IMR-90 (cell line): ENCODE measurements around the gene TNK2. TPM values are rescaled to one million over a fixed set of nuclear protein-coding genes. Genes with fewer than 3 reads are reported as not detected.

Source experiments
- ATAC-seq: fragments of 200-7000 bp; cut with Tn5 transposase; 2 replicates; pipeline ENCODE4 v1.9.1; 2020; ENCODE audit warnings: low read depth, mild to moderate bottlenecking, moderate library complexity
- BruUV-seq: library from RNA; stranded (reverse); fragments of 400-500 nt; replicated peaks from 2 replicates; lab custom pipeline; 2021; lab: Mats Ljungman, UMichigan
- CTCF ChIA-PET: fragments of 300-600 bp; formaldehyde crosslinking; extraction: SDS; loops from one replicate; lab custom pipeline; 2021; ENCODE audit warnings: antibody characterized with exemption; lab: Yijun Ruan, JAX
- POLR2A ChIA-PET: fragments of 300-600 bp; sonication (Branson Sonifier 250); formaldehyde crosslinking; loops from one replicate; lab custom pipeline; 2022; ENCODE audit warnings: antibody characterized with exemption; ENCODE audit not compliant: unreplicated experiment; lab: Charles Lee
- DNase-seq: peaks from one replicate; pipeline ENCODE4 v3.0.0; 2013
- H2AFZ ChIP-seq: replicated peaks from 2 replicates; pipeline ENCODE3; 2013; ENCODE audit warnings: low read length, mild to moderate bottlenecking; ENCODE audit not compliant: poor library complexity
- H2AK5ac ChIP-seq: 2 replicates; pipeline ENCODE4 v1.6.1; 2013; ENCODE audit warnings: low read depth, low read length, inconsistent platforms
- H2AK9ac ChIP-seq: replicated peaks from 2 replicates; pipeline ENCODE3; 2013; ENCODE audit warnings: mild to moderate bottlenecking, low read depth, low read length, moderate library complexity; ENCODE audit not compliant: poor library complexity
- H2BK120ac ChIP-seq: 2 replicates; pipeline ENCODE4 v1.6.1; 2013; ENCODE audit warnings: low read depth, low read length, inconsistent platforms
- H2BK15ac ChIP-seq: 3 replicates; pipeline ENCODE4 v1.6.1; 2013; ENCODE audit warnings: low read depth, low read length, inconsistent platforms
- H2BK20ac ChIP-seq: 2 replicates; pipeline ENCODE4 v1.6.1; 2013; ENCODE audit warnings: low read depth, mild to moderate bottlenecking, inconsistent platforms, low read length, moderate library complexity
- H2BK5ac ChIP-seq: 2 replicates; pipeline ENCODE4 v1.6.1; 2013; ENCODE audit warnings: mild to moderate bottlenecking, low read depth, low read length, inconsistent platforms; ENCODE audit not compliant: poor library complexity, severe bottlenecking
- H3K14ac ChIP-seq: replicated peaks from 2 replicates; pipeline ENCODE4 v1.6.1; 2013; ENCODE audit warnings: low read depth, low read length, inconsistent platforms
- H3K18ac ChIP-seq: 2 replicates; pipeline ENCODE4 v1.6.1; 2013; ENCODE audit warnings: low read depth, low read length, control low read depth
- H3K23ac ChIP-seq: 2 replicates; pipeline ENCODE4 v1.6.1; 2013; ENCODE audit warnings: low read depth, low read length, inconsistent platforms
- H3K27ac ChIP-seq: 2 replicates; pipeline ENCODE4 v1.5.1; 2013; ENCODE audit warnings: mild to moderate bottlenecking, control low read depth, low read length; ENCODE audit not compliant: insufficient read depth
- H3K27me3 ChIP-seq: 2 replicates; pipeline ENCODE4 v1.6.1; 2013; ENCODE audit warnings: low read length; ENCODE audit not compliant: control insufficient read depth, insufficient read depth
- H3K36me3 ChIP-seq: 2 replicates; pipeline ENCODE4 v1.6.1; 2013; ENCODE audit warnings: low read length, mixed read lengths; ENCODE audit not compliant: control insufficient read depth, insufficient read depth
- H3K4ac ChIP-seq: 2 replicates; pipeline ENCODE4 v1.6.1; 2013; ENCODE audit warnings: low read depth, low read length, inconsistent platforms
- H3K4me1 ChIP-seq: 2 replicates; pipeline ENCODE4 v1.6.1; 2013; ENCODE audit warnings: low read length, mixed read lengths; ENCODE audit not compliant: control insufficient read depth, insufficient read depth
- H3K4me2 ChIP-seq: 2 replicates; pipeline ENCODE4 v1.6.1; 2013; ENCODE audit warnings: low read depth, mild to moderate bottlenecking, control low read depth, low read length, moderate library complexity
- H3K4me3 ChIP-seq: 2 replicates; pipeline ENCODE4 v1.5.1; 2013; ENCODE audit warnings: low read depth, mild to moderate bottlenecking, control low read depth, low read length, moderate library complexity; ENCODE audit not compliant: insufficient read depth
- H3K56ac ChIP-seq: 2 replicates; pipeline ENCODE4 v1.6.1; 2013; ENCODE audit warnings: low read length, inconsistent platforms; ENCODE audit not compliant: insufficient read depth; ENCODE audit errors: extremely low read depth
- H3K79me1 ChIP-seq, 2 experiments: 2 replicates each; pipeline ENCODE4 v1.6.1; 2013; ENCODE audit warnings: low read length in 2 of 2, inconsistent platforms in 1 of 2, low read depth in 1 of 2
- H3K9ac ChIP-seq: 2 replicates; pipeline ENCODE4 v1.6.1; 2013; ENCODE audit warnings: low read depth, low read length, control low read depth
- H3K9me1 ChIP-seq: 2 replicates; pipeline ENCODE4 v1.6.1; 2013; ENCODE audit warnings: low read length, inconsistent platforms; ENCODE audit not compliant: insufficient read depth
- H3K9me3 ChIP-seq: 2 replicates; pipeline ENCODE4 v1.6.1; 2013; ENCODE audit warnings: low read length; ENCODE audit not compliant: control insufficient read depth, insufficient read depth
- H4K20me1 ChIP-seq: 2 replicates; pipeline ENCODE4 v1.6.1; 2013; ENCODE audit warnings: low read length, inconsistent platforms; ENCODE audit not compliant: insufficient read depth
- H4K5ac ChIP-seq: 2 replicates; pipeline ENCODE4 v1.6.1; 2013; ENCODE audit warnings: mild to moderate bottlenecking, low read depth, low read length, control low read depth
- H4K8ac ChIP-seq, 2 experiments: 2 replicates each; pipeline ENCODE4 v1.6.1; 2013; ENCODE audit warnings: low read depth in 2 of 2, low read length in 2 of 2, control low read depth in 1 of 2, inconsistent platforms in 1 of 2
- H4K91ac ChIP-seq: 2 replicates; pipeline ENCODE4 v1.6.1; 2013; ENCODE audit warnings: low read depth, low read length, inconsistent platforms; ENCODE audit not compliant: insufficient read depth
- BHLHE40 ChIP-seq: fragments of 150-350 bp; IDR thresholded peaks from 2 replicates; pipeline ENCODE4 v1.6.1; 2016; ENCODE audit warnings: mild to moderate bottlenecking, low read depth, low read length
- CEBPB ChIP-seq: IDR thresholded peaks from 2 replicates; pipeline ENCODE4 v1.6.1; 2012; ENCODE audit warnings: low read depth, low read length, improper control_type of control experiment
- CHD1 ChIP-seq: IDR thresholded peaks from 2 replicates; pipeline ENCODE4 v1.6.1; 2012; ENCODE audit warnings: low read depth, low read length, improper control_type of control experiment
- FOS ChIP-seq: fragments of 150-350 bp; IDR thresholded peaks from 2 replicates; pipeline ENCODE4 v1.6.1; 2016; ENCODE audit warnings: low read depth, low read length
- MAFK ChIP-seq: IDR thresholded peaks from 2 replicates; pipeline ENCODE4 v1.6.1; 2012; ENCODE audit warnings: low read depth, low read length, improper control_type of control experiment
- MAZ ChIP-seq: IDR thresholded peaks from 2 replicates; pipeline ENCODE4 v1.6.1; 2012; ENCODE audit warnings: low read depth, mild to moderate bottlenecking, low read length, improper control_type of control experiment, moderate library complexity, borderline replicate concordance
- MXI1 ChIP-seq: IDR thresholded peaks from 2 replicates; pipeline ENCODE4 v1.6.1; 2012; ENCODE audit warnings: low read depth, mild to moderate bottlenecking, low read length, moderate library complexity, borderline replicate concordance
- NFE2L2 ChIP-seq: fragments of 150-350 bp; IDR thresholded peaks from 2 replicates; pipeline ENCODE4 v1.6.1; 2016; ENCODE audit warnings: low read depth, mild to moderate bottlenecking, low read length
- POLR2A ChIP-seq: IDR thresholded peaks from 2 replicates; pipeline ENCODE4 v1.6.1; 2012; ENCODE audit warnings: mild to moderate bottlenecking, low read depth, low read length
- RAD21 ChIP-seq: IDR thresholded peaks from 2 replicates; pipeline ENCODE4 v1.6.1; 2012; ENCODE audit warnings: low read length, improper control_type of control experiment
- RCOR1 ChIP-seq: IDR thresholded peaks from 2 replicates; pipeline ENCODE4 v1.6.1; 2012; ENCODE audit warnings: mild to moderate bottlenecking, low read length, improper control_type of control experiment; ENCODE audit not compliant: insufficient replicate concordance
- RFX5 ChIP-seq: IDR thresholded peaks from 2 replicates; pipeline ENCODE4 v1.8.0; 2012; ENCODE audit warnings: low read depth, mild to moderate bottlenecking, low read length, moderate library complexity
- SMC3 ChIP-seq: fragments of 150-350 bp; IDR thresholded peaks from 2 replicates; pipeline ENCODE4 v1.6.1; 2016; ENCODE audit warnings: low read depth, mild to moderate bottlenecking, antibody characterized with exemption, low read length, moderate library complexity
- WGBS, 2 experiments: methylation state at CpG; one replicate each; pipeline versions ENCODE4 v1.1.5 to v1.1.7; 2013; ENCODE audit warnings: missing lambda C conversion rate in 2 of 2; ENCODE audit not compliant: insufficient read length in 1 of 2; ENCODE audit errors: extremely low coverage in 2 of 2; 5-methylcytosine and 5-hydroxymethylcytosine counted together
- dilution Hi-C: fragments of 300-500 bp; cut with HindIII; formaldehyde crosslinking; loops from one replicate; pipeline ENCODE4 v1.14.3; 2018; ENCODE audit warnings: low sequenced_read_pairs; ENCODE audit not compliant: unreplicated experiment
- in situ Hi-C: fragments of 300-500 bp; cut with MboI; formaldehyde crosslinking; loops from 3 replicates; pipeline ENCODE4 v1.14.3; 2019; ENCODE audit warnings: low sequenced_read_pairs, inconsistent platforms, mixed read lengths
- intact Hi-C: fragments of 100-400 bp; cut with micrococcal nuclease; formaldehyde crosslinking; loops from 2 replicates; pipeline ENCODE4 v1.10.0; 2022
- polyA plus RNA-seq, 3 experiments: library from polyadenylated mRNA; depleted of rRNA; stranded (reverse); fragments of >200 nt; gene quantifications; 2 replicates each; pipeline ENCODE4 v1.2.3, GENCODE V29; 2012; ENCODE audit warnings: low replicate concordance in 1 of 3
- total RNA-seq: library from RNA; depleted of rRNA; stranded (reverse); fragments of >200 nt; gene quantifications from 2 replicates; pipeline ENCODE4 v1.2.3, GENCODE V29; 2012
- TF ChIP-seq, protein P1 (sequence below): fragments of 150-350 bp; IDR thresholded peaks from 2 replicates; pipeline ENCODE4 v1.6.1; 2017; ENCODE audit warnings: mild to moderate bottlenecking, antibody characterized with exemption, low read length, low read depth
- TF ChIP-seq, protein P2 (sequence below): fragments of 150-350 bp; IDR thresholded peaks from 2 replicates; pipeline ENCODE4 v1.6.1; 2016; ENCODE audit warnings: low read depth, mild to moderate bottlenecking, low read length, moderate library complexity, borderline replicate concordance
- TF ChIP-seq, protein P3 (sequence below): conservative IDR thresholded peaks from 2 replicates; pipeline ENCODE4 v1.5.1; 2012; ENCODE audit warnings: mild to moderate bottlenecking, low read depth, low read length, improper control_type of control experiment

TNK2 gene
- total and polyA plus RNA-seq, 2 of the 4 experiments (the other 2 are of a cell fraction), result 2.2 to 13.8 TPM

DNA sequence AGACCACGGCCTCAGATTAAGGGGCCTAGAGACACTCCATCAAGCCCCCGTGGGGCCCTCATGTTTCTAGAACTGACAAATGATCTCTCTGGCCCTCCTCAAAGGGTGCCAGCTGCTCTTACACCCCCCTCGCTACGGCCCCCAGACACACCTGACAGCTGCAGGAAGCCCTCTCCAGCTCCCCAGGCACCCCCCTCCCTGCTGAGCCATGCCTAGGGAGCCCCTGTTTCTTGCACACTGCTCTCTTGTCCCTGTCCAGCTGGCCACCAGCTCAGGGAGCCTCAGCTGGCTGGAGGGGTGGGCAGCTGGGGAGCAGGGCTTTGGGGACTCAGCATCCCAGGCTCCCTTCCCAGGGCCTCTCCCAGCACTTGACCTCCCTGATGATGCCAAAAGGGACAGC lies 14.8 kb downstream of the TNK2 start:
- H4K8ac ChIP-seq, result no peak overlapping the region
- no peaks in the 10 kb centered on the region for H3K27me3 ChIP-seq
- no peak for ATAC-seq
- H3K14ac ChIP-seq, result no peak overlapping the region
- peaks cover 9% of the 10 kb centered on the region; the same call in 1 of the 2 replicates for H4K20me1 ChIP-seq
- peaks cover 20 to 56% of the 10 kb centered on the region in 2 experiments; a peak in 3 of 4 replicates for H3K79me1 ChIP-seq
- in situ Hi-C loops (no loop called here), intact Hi-C loops (no loop called here), dilution Hi-C loops (no loop called here)
- no peak overlapping the region; the same call in 1 of the 2 replicates for H3K4ac ChIP-seq
- peak overlapping the region; percentile 77 for H2AK5ac ChIP-seq
- no peak overlapping the region for H4K5ac ChIP-seq
- H3K4me3 ChIP-seq, result no peak overlapping the region
- BruUV-seq, result no TSS peak
- ChIA-PET POLR2A (no interaction called here), CTCF (interaction anchor here (1.5 to 2.5 kb wide), 3 partner anchors 13 to 34 kb away, joined by 6 to 19 read pairs (median 6); no protein-coding TSS in a partner anchor)
- H3K9me1 ChIP-seq, result peaks cover 11% of the 10 kb centered on the region
- H3K9ac ChIP-seq, result no peak overlapping the region
- no peak overlapping the region for H2BK15ac ChIP-seq
- no peak overlapping the region for H2BK20ac ChIP-seq
- H2AK9ac ChIP-seq, result no peak overlapping the region
- no peak for DNase-seq
- no peak overlapping the region for H2BK120ac ChIP-seq
- H3K9me3 ChIP-seq, result no peaks in the 10 kb centered on the region
- no peak overlapping the region for H3K23ac ChIP-seq
- H3K56ac ChIP-seq, result no peak overlapping the region
- peaks cover 31% of the 10 kb centered on the region for H3K4me1 ChIP-seq
- no peak overlapping the region for H3K27ac ChIP-seq
- H2AFZ ChIP-seq, result no peak overlapping the region
- 42% methylated on average over 2 of the region's 4 CpGs; no CpG with 5 or more reads in 1 of the 2 experiments for WGBS, 2 experiments
- no peak overlapping the region for H2BK5ac ChIP-seq
- no peak overlapping the region for H4K91ac ChIP-seq
- H3K36me3 ChIP-seq, result no peaks in the 10 kb centered on the region
- no peak overlapping the region for H3K4me2 ChIP-seq
- TF ChIP-seq RAD21, result no peak
- TF ChIP-seq, protein P1, sequence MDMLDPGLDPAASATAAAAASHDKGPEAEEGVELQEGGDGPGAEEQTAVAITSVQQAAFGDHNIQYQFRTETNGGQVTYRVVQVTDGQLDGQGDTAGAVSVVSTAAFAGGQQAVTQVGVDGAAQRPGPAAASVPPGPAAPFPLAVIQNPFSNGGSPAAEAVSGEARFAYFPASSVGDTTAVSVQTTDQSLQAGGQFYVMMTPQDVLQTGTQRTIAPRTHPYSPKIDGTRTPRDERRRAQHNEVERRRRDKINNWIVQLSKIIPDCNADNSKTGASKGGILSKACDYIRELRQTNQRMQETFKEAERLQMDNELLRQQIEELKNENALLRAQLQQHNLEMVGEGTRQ, result no peak
- no peak for TF ChIP-seq MAFK
- no peak for TF ChIP-seq FOS
- TF ChIP-seq NFE2L2, result no peak
- TF ChIP-seq, protein P2, sequence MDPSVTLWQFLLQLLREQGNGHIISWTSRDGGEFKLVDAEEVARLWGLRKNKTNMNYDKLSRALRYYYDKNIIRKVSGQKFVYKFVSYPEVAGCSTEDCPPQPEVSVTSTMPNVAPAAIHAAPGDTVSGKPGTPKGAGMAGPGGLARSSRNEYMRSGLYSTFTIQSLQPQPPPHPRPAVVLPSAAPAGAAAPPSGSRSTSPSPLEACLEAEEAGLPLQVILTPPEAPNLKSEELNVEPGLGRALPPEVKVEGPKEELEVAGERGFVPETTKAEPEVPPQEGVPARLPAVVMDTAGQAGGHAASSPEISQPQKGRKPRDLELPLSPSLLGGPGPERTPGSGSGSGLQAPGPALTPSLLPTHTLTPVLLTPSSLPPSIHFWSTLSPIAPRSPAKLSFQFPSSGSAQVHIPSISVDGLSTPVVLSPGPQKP, result no peak
- TF ChIP-seq BHLHE40, result no peak
- no peak for TF ChIP-seq CEBPB
- TF ChIP-seq RCOR1, result no peak
- TF ChIP-seq, protein P3, sequence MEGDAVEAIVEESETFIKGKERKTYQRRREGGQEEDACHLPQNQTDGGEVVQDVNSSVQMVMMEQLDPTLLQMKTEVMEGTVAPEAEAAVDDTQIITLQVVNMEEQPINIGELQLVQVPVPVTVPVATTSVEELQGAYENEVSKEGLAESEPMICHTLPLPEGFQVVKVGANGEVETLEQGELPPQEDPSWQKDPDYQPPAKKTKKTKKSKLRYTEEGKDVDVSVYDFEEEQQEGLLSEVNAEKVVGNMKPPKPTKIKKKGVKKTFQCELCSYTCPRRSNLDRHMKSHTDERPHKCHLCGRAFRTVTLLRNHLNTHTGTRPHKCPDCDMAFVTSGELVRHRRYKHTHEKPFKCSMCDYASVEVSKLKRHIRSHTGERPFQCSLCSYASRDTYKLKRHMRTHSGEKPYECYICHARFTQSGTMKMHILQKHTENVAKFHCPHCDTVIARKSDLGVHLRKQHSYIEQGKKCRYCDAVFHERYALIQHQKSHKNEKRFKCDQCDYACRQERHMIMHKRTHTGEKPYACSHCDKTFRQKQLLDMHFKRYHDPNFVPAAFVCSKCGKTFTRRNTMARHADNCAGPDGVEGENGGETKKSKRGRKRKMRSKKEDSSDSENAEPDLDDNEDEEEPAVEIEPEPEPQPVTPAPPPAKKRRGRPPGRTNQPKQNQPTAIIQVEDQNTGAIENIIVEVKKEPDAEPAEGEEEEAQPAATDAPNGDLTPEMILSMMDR, result no peak
- no peak for TF ChIP-seq SMC3
- no peak for TF ChIP-seq POLR2A
- TF ChIP-seq MAZ, result no peak
- TF ChIP-seq MXI1, result no peak
- no peak for TF ChIP-seq CHD1
- no peak for TF ChIP-seq RFX5
- H3K18ac ChIP-seq, result no peak overlapping the region
